A673 (cell line): Measurements from ENCODE around the gene MAB21L1. TPM values are rescaled to one million over a fixed set of nuclear protein-coding genes. Genes with fewer than 3 reads are reported as not detected.

Source experiments
- BruUV-seq: library from RNA; stranded (reverse); fragments of 400-500 nt; replicated peaks from 2 replicates; lab custom pipeline; 2021; lab: Mats Ljungman, UMichigan
- CTCF ChIA-PET: fragments of 300-600 bp; sonication (Branson Sonifier 250); formaldehyde crosslinking; loops from one replicate; lab custom pipeline; 2022; ENCODE audit warnings: antibody characterized with exemption; lab: Charles Lee
- POLR2A ChIA-PET: fragments of 300-600 bp; sonication (Branson Sonifier 250); formaldehyde crosslinking; loops from one replicate; lab custom pipeline; 2022; ENCODE audit warnings: antibody characterized with exemption; ENCODE audit not compliant: low non-redundant PET; lab: Charles Lee
- DNase-seq: peaks from one replicate; pipeline ENCODE4 v3.0.0-alpha.2; 2015; ENCODE audit warnings: low spot score
- H3K27ac ChIP-seq: fragments of 200-600 bp; sonication (generic); 2 replicates; pipeline ENCODE4 v1.5.1; 2016; ENCODE audit warnings: mixed run types, low read depth, mild to moderate bottlenecking, mixed read lengths, antibody characterized with exemption, low read length; ENCODE audit not compliant: poor library complexity, severe bottlenecking
- H3K27me3 ChIP-seq: fragments of 200-600 bp; sonication (generic); replicated peaks from 2 replicates; pipeline ENCODE4 v1.6.1; 2017; ENCODE audit warnings: mixed run types, low read depth, mild to moderate bottlenecking, mixed read lengths, antibody characterized with exemption, low read length; ENCODE audit not compliant: insufficient read depth, poor library complexity
- H3K36me3 ChIP-seq: fragments of 200-600 bp; sonication (generic); 2 replicates; pipeline ENCODE4 v1.6.1; 2016; ENCODE audit warnings: mixed run types, mild to moderate bottlenecking, mixed read lengths, antibody characterized with exemption, low read length; ENCODE audit not compliant: insufficient read depth, poor library complexity, severe bottlenecking
- H3K4me1 ChIP-seq: fragments of 200-600 bp; sonication (generic); 2 replicates; pipeline ENCODE4 v1.6.1; 2017; ENCODE audit warnings: mixed run types, mild to moderate bottlenecking, mixed read lengths, antibody characterized with exemption, low read length; ENCODE audit not compliant: insufficient read depth, poor library complexity, severe bottlenecking
- H3K4me3 ChIP-seq: fragments of 200-600 bp; sonication (generic); 2 replicates; pipeline ENCODE4 v1.5.1; 2016; ENCODE audit warnings: low read depth, mixed run types, mild to moderate bottlenecking, mixed read lengths, low read length; ENCODE audit not compliant: poor library complexity, severe bottlenecking
- H3K9me3 ChIP-seq: fragments of 200-600 bp; sonication (generic); 2 replicates; pipeline ENCODE4 v1.6.1; 2016; ENCODE audit warnings: mixed run types, low read depth, mild to moderate bottlenecking, mixed read lengths, antibody characterized with exemption, low read length; ENCODE audit not compliant: poor library complexity, severe bottlenecking
- CTCF ChIP-seq: fragments of 300-800, 200-600 bp; sonication (generic); conservative IDR thresholded peaks from 2 replicates; pipeline ENCODE4 v1.5.1; 2017; ENCODE audit warnings: low read depth, mild to moderate bottlenecking, antibody characterized with exemption, low read length, moderate library complexity, mixed read lengths
- EZH2 ChIP-seq: fragments of 200-600 bp; sonication (generic); IDR thresholded peaks from 2 replicates; pipeline ENCODE4 v1.6.1; 2017; ENCODE audit warnings: borderline replicate concordance, low read depth, mild to moderate bottlenecking, mixed read lengths, antibody characterized with exemption, low read length; ENCODE audit not compliant: poor library complexity, severe bottlenecking
- intact Hi-C: fragments of 100-400 bp; cut with micrococcal nuclease; formaldehyde crosslinking; loops from one replicate; pipeline ENCODE4 v1.10.0; 2022; ENCODE audit not compliant: unreplicated experiment
- total RNA-seq: library from RNA; stranded (reverse); gene quantifications from 2 replicates; pipeline ENCODE4 v1.2.3, GENCODE V29; 2021

The MAB21L1 gene
- total RNA-seq, 1 experiment from 2014 or later = not detected

GRCh38 chr13:35471706-35472322 is 4.7 kb downstream of the MAB21L1 start:
- ChIA-PET POLR2A (no interaction called here), CTCF (no interaction called here)
- H3K9me3 ChIP-seq = no peaks in the 10 kb centered on the region
- no TSS peak for BruUV-seq
- no peak overlapping the region for H3K4me3 ChIP-seq
- H3K4me1 ChIP-seq = no peaks in the 10 kb centered on the region
- DNase-seq = no peak
- TF ChIP-seq EZH2 (no peak), CTCF (no peak)
- H3K36me3 ChIP-seq = no peaks in the 10 kb centered on the region
- H3K27me3 ChIP-seq = no peaks in the 10 kb centered on the region
- intact Hi-C loops = no loop called here
- no peak overlapping the region for H3K27ac ChIP-seq

GRCh38 chr13:35470671-35471661 is 5.5 kb downstream of the MAB21L1 start:
- Histone ChIP-seq H3K9me3 (no peaks in the 10 kb centered on the region), H3K4me1 (no peaks in the 10 kb centered on the region), H3K27me3 (no peaks in the 10 kb centered on the region), H3K4me3 (no peak overlapping the region), H3K36me3 (no peaks in the 10 kb centered on the region), H3K27ac (no peak overlapping the region)
- DNase-seq = no peak
- BruUV-seq = no TSS peak
- POLR2A ChIA-PET = no interaction called here
- intact Hi-C loops = no loop called here
- no peak for TF ChIP-seq CTCF
- TF ChIP-seq EZH2 = no peak
- CTCF ChIA-PET = no interaction called here

GRCh38 chr13:35469806-35470525 is 6.5 kb downstream of the MAB21L1 start:
- Histone ChIP-seq H3K36me3 (no peaks in the 10 kb centered on the region), H3K27me3 (no peaks in the 10 kb centered on the region), H3K4me1 (no peaks in the 10 kb centered on the region), H3K9me3 (no peaks in the 10 kb centered on the region), H3K4me3 (no peak overlapping the region), H3K27ac (no peak overlapping the region)
- DNase-seq = no peak
- ChIA-PET CTCF (no interaction called here), POLR2A (no interaction called here)
- no peak for TF ChIP-seq CTCF
- no peak for TF ChIP-seq EZH2
- no TSS peak for BruUV-seq
- intact Hi-C loops = no loop called here
